ENCODE results near the gene CHTF18.
"Not testable (repeated sequence)": the region's sequence is repeated elsewhere in the genome, so short reads cannot be mapped to it uniquely, and the experiment has no call there.

Gene CHTF18

DNA sequence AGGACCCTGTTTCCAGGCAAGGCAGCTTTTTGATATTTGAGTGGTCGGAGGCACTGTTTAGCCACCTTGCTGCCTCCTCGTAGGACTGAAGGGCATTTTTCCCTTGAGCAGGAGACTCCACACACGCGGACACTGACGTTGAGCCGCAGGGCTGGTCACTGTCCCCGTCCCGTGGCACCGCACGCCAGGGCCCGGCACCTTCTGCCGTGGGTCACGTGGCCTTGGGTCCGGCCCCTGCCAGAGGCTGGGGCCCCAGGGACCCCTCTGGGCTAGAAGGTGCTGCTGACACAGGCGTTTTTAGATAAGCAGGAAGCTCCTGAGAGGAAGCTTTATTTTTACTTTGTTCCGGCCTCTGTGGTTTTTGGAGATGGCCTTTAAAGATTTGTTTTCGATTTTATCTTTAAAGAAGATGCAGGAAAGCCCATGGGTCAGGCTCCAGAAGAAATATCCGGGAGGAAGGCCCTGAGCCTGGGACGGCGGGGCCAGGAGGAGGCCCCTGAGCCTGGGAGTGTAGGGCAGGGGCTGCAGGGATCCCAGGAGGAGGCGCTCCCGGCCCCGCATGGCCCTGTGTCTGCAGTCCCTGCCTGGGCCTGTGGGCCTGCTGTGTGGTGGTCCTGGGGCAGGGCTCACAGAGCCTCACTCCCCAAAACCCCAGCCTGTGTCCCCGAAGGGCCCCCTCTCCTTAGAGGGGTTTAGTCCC, 42.6 kb downstream of the CHTF18 start:
- DNase-seq (ENCODE audit: low read depth in 2 of 2): no peak

- DNase-seq (ENCODE audit: low read depth in 2 of 2): no peak
Measured at GRCh38 chr16:831571-832413, 43.4 kb downstream of the CHTF18 start.

GRCh38 chr16:832652-833336, 44.4 kb downstream of the CHTF18 start:
- no peak for DNase-seq (ENCODE audit: low read depth in 2 of 2)

GRCh38 chr16:833411-833810, 45.0 kb downstream of the CHTF18 start:
- DNase-seq (ENCODE audit: low read depth in 2 of 2): no peak

DNA sequence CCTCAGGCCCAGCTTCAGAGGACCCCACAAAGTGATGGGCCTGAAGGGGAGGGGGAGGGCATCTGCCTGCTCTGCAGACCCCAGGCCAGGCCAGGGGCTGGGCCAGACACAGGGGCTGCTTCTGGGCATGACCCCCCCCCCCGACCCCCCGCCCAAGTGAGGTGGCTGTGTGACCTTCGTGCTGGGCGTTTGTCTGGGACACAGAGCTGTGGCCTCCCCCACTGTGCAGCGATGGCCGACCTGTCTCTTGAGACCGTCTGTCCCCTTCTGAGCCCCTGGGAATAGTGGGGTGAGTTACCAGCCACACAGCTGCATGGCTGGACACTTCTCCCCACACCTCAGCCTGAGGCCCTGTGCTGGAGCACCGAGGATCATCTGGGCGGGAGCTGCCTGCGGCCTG, 47.0 kb downstream of the CHTF18 start:
- DNase-seq (ENCODE audit: low read depth in 2 of 2): no peak

GRCh38 chr16:836221-836620, 47.8 kb downstream of the CHTF18 start:
- DNase-seq (ENCODE audit: low read depth in 2 of 2): no peak

DNA sequence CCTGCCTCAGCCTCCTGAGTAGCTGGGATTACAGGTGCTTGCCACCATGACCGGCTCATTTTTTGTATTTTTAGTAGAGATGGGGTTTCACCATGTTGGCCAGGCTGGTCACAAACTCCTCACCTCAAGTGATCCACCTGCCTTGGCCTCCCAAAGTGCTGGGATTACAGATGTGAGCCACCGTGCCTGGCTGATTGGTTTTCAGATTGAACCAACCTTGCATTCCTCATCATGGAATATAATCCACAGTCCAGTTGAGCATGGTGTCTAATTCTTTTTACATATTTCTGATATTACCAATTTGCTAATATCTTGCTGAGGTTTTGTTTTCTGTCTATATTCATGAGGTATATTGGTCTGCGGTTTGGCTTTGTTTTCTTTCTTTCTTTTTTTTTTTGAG, 48.4 kb downstream of the CHTF18 start:
- not testable (repeated sequence) for DNase-seq (ENCODE audit: low read depth in 2 of 2)

DNA sequence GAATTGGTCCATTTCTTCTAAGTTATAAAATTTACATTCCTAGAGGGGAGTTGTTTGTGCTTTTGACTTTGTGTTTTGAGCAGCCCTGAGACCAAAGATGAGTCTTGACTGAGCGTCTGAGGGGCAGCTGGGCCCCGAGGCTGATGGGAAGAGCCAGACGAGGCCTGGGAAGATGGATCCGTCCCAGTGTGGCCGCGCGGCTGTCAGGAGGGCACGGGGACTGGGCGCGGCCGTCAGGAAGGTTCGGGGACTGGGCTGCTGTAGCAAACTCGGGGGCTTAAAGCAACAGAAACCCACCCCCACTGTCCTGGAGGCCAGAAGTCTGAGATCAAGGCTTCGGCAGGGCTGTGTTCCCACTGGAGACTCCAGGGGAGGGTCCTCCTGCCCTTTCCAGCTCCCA, 50.3 kb downstream of the CHTF18 start:
- no peak for DNase-seq (ENCODE audit: low read depth in 2 of 2)

DNA sequence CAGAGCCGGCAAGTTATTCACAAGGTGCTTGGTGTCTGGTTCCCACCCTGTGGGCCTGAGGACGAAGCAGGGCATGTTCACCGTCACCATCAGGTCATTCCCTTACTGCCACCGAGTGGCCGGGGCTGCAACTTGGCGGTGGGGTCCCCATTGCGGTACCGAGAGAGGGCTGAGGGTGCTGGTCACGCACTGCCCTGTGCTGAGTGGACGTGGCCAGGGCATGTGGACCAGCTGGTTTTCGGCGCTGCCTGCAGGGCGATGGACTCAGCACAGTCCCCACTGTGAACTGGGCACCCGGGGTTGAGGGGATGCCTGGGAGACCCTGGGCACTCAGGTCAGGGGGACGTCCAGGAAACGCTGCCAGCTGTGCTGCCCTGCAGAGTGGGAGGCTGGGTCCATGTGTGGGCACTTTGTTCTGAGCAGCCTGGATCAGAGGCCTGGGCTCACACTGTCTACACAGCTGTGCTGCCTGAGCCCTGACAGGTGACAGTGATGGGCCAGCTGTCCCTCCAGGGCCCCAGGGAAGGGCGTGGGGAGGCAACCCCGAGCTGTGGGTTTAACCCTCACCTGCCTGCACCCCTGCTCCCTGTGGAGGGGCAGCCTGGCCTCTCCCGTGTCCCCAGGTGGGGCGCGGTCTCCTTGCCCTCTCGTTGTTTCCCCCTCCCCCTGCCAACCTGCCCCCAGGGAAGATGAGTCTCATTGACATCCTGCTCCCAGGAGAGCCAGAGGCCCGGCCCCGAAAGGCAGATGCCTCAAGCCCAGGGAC, 51.4 kb downstream of the CHTF18 start:
- no peak for DNase-seq (ENCODE audit: low read depth in 2 of 2)

DNA sequence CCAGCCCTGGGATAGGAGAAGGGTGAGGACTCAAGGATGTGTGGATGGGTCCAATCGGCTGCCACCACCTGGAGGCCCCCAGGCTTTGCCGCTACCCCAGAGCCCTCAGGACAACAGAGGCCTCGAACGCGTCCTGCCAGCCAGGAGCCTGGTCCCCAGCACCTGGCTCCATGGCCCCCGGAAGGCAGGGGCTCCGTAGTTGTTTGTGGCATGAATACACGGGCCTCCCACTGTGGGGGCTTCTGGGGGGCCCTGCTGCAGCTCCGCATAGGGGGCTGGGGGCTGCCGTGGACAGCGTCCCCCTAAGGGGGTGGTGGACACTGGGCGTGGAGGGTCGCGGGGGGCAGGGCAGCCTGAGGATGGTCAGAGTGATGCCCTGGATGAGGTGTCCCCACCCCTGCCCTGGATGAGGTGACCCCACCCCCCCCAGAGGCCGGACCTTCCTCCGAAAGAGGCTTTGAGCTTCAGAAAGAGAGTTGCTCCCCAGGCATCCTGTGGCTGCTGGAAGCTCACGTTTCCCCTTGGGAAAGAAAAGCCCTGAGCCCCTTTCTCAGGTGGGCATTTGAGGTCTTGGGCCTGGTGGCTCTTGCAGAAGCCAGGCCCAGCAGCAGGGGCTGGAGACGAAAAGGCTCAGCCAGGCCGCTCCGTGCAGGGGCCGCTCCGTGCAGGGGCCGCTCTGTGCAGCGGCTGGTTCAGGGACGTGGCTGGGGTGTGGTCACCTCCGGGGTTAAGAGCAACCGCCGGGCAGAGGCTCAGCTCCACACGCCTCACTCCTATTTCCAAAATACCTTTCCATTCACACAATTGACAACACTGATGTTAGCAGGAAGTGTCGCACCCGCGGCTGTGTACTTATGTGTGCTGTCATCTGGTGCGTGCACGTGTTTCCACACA, 52.4 kb downstream of the CHTF18 start:
- DNase-seq (ENCODE audit: low read depth in 2 of 2): no peak

DNA sequence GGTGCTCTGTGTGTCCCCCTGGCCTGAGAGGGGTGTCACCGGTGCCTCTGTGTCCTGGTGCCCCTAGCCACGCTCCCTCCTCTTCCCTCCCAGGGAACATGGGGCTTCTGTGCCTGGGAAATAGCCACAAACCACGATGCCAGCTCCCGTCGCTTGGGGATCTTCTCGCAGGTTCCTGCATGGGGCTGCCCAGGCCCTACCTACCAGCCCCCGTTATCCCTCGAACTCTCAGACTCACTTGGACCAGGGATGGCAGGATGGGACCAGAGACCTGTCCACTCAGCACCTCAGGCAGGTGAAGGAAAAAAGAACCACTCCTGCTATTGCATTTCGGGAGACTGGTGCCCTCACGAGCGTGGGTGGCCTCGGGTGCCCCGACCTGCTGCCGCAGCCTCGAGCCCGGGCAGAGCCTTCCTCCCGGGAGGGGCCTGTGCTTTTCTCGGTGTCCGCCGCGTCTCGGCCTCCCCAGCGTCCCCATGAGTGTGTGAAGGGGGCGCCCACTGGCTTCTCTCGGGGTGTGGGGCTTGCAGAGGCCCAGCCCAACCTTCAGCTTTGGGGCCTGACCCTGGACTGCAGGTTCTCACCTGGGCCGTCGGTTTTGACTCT, 53.1 kb downstream of the CHTF18 start:
- DNase-seq (ENCODE audit: low read depth in 2 of 2): no peak

DNA sequence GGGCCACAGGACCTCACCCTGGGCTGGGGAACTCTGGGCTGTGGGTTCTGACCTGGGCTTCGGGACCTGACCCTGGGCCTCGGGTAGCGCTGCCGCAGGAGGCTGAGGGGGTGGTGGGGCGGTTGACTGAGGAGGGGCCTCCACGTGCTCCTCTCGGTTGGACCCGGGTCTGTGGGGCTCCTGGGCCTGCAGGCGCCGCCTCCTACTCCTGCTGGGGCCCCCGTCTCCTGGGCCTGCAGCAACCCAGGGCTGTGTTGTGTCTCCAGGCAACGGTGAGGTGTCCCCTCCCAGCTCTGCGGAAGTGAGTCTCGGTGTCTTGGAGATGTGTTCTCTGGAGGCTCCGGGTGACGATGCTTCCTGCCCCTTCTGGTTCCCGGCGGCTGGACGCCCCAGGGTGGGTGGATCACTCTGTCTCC, 53.6 kb downstream of the CHTF18 start:
- no peak for DNase-seq (ENCODE audit: low read depth in 2 of 2)

GRCh38 chr16:842711-843560, 54.5 kb downstream of the CHTF18 start:
- no peak for DNase-seq (ENCODE audit: low read depth in 2 of 2)

- DNase-seq (ENCODE audit: low read depth in 2 of 2): no peak
Measured at GRCh38 chr16:843771-844170, 55.4 kb downstream of the CHTF18 start.

DNA sequence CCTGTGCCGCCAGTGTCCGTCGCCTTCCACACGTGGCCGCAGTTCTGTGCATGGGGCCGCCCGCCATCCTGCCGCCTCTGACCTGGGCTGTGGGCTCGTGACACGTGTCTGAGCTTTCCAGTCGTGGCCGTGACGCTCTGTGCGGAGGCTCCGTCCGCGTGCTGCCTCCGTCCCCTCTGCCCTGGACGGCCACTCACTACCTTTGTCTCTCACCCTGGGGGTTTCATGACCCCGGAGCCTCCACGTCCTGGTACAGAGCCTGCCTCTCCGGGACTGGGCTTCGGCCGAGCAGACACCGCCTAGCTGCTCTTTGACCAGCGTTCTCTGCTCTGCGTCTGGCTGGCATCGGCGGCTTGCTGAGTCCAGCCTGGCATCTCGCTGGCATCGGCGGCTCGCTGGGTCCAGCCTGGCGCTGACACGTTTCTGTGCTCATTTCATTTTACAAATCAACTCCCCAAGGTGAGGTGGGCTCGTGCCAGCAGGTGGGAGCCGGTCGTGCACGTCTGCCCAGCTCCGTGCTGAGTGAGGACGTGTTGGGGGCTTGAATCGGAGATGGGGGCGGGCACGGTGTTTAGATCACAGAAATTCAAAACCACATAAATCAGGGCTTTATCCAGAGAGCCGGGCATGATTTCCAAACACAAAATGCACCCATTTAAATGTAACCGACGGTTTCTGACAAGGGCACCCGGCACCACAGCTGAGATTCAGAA, 56.4 kb downstream of the CHTF18 start:
- DNase-seq (ENCODE audit: low read depth in 2 of 2): no peak

DNA sequence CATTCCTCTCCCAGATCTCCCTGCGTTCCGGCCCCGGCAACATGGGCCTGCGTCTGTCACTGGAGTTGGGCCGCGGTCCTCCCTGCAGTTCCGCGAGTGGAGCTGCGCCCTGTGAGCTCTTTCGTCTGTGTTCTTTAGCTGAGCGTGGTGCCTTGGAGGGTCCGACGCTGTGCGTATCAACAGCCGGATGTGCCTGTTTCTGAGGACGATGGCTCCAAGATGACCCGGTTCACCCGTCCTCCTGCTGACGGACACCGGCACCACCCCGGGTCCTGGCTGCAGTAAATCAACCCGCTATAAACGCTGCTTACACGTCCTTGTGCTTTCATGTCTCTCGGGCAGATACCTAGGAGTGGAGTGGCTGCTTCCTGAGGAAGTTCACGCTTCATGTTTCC, 56.9 kb downstream of the CHTF18 start:
- DNase-seq (ENCODE audit: low read depth in 2 of 2): no peak

GRCh38 chr16:847151-847550, 58.7 kb downstream of the CHTF18 start:
- no peak for DNase-seq (ENCODE audit: low read depth in 2 of 2)

Data from stimulated activated CD8-positive, alpha-beta memory T cell treated with anti-CD3 and anti-CD28 coated beads, Interleukin-7, amount 100 ng/mL, for 4 hours (primary cell).